Measurements from ENCODE around the gene ARHGAP15. TPM values are rescaled to one million over a fixed set of nuclear protein-coding genes. Genes with fewer than 3 reads are reported as not detected.

The ARHGAP15 gene
- total RNA-seq, 1 donor from 2014 or later, result not detected

- Histone ChIP-seq H3K27me3 (ENCODE audit: control insufficient read depth, insufficient read depth, low read length) (no peaks in the 10 kb centered on the region), H3K4me3 (ENCODE audit: low read depth, low read length) (no peak overlapping the region), H3K36me3 (ENCODE audit: control insufficient read depth, insufficient read depth, low read length) (no peaks in the 10 kb centered on the region)
- no peak for TF ChIP-seq CTCF (IDR thresholded peaks at IDR 0.05; ENCODE audit: insufficient read depth, low read length, poor library complexity, severe bottlenecking)
- DNase-seq (ENCODE audit: low read depth), result no peak
Observed at GRCh38 chr2:143764706-143765105, 635.5 kb downstream of the ARHGAP15 start.

GRCh38 chr2:143768991-143769390, 639.8 kb downstream of the ARHGAP15 start:
- DNase-seq (ENCODE audit: low read depth), result no peak
- no peak for TF ChIP-seq CTCF (IDR thresholded peaks at IDR 0.05; ENCODE audit: insufficient read depth, low read length, poor library complexity, severe bottlenecking)
- no peaks in the 10 kb centered on the region for H3K36me3 ChIP-seq (ENCODE audit: control insufficient read depth, insufficient read depth, low read length)
- no peak overlapping the region for H3K4me3 ChIP-seq (ENCODE audit: low read depth, low read length)
- H3K27me3 ChIP-seq (ENCODE audit: control insufficient read depth, insufficient read depth, low read length), result no peaks in the 10 kb centered on the region

- no peak for DNase-seq (ENCODE audit: low read depth)
- H3K27me3 ChIP-seq (ENCODE audit: control insufficient read depth, insufficient read depth, low read length), result no peaks in the 10 kb centered on the region
- H3K4me3 ChIP-seq (ENCODE audit: low read depth, low read length), result no peak overlapping the region
- TF ChIP-seq CTCF (IDR thresholded peaks at IDR 0.05; ENCODE audit: insufficient read depth, low read length, poor library complexity, severe bottlenecking), result no peak
- H3K36me3 ChIP-seq (ENCODE audit: control insufficient read depth, insufficient read depth, low read length), result no peaks in the 10 kb centered on the region
Observed at GRCh38 chr2:143771939-143772338, 642.7 kb downstream of the ARHGAP15 start.

- Histone ChIP-seq H3K27me3 (ENCODE audit: control insufficient read depth, insufficient read depth, low read length) (no peaks in the 10 kb centered on the region), H3K4me3 (ENCODE audit: low read depth, low read length) (no peak overlapping the region), H3K36me3 (ENCODE audit: control insufficient read depth, insufficient read depth, low read length) (no peaks in the 10 kb centered on the region)
- no peak for DNase-seq (ENCODE audit: low read depth)
- no peak for TF ChIP-seq CTCF (IDR thresholded peaks at IDR 0.05; ENCODE audit: insufficient read depth, low read length, poor library complexity, severe bottlenecking)
Observed at GRCh38 chr2:143776526-143777297, 647.5 kb downstream of the ARHGAP15 start.

- H3K36me3 ChIP-seq (ENCODE audit: control insufficient read depth, insufficient read depth, low read length), result no peaks in the 10 kb centered on the region
- TF ChIP-seq CTCF (IDR thresholded peaks at IDR 0.05; ENCODE audit: insufficient read depth, low read length, poor library complexity, severe bottlenecking), result no peak
- DNase-seq (ENCODE audit: low read depth), result no peak
- H3K27me3 ChIP-seq (ENCODE audit: control insufficient read depth, insufficient read depth, low read length), result no peaks in the 10 kb centered on the region
- no peak overlapping the region for H3K4me3 ChIP-seq (ENCODE audit: low read depth, low read length)
Observed at GRCh38 chr2:143779021-143779420, 649.8 kb downstream of the ARHGAP15 start.

Data from kidney epithelial cell (primary cell).